Psoas muscle (tissue), 8 donors: Measurements from ENCODE around the gene DENND1A. TPM values are rescaled to one million over a fixed set of nuclear protein-coding genes. Genes with fewer than 3 reads are reported as not detected.

Source experiments
- ATAC-seq, 4 donors: fragments of 200-7000 bp; cut with Tn5 transposase; one replicate each; pipeline ENCODE4 v1.9.1; 2020; ENCODE audit warnings: moderate library complexity in 3 of 4, mild to moderate bottlenecking in 2 of 4
- DNase-seq, 2 donors: peaks; one replicate each; pipeline ENCODE4 v3.0.0-alpha.2; 2020
- H3K27ac ChIP-seq: fragments of 200-600 bp; one replicate; pipeline ENCODE4 v1.8.0; 2022
- H3K27me3 ChIP-seq, 3 donors: fragments of 200-600 bp in 1 of 3; one replicate each; pipeline versions ENCODE4 v1.6.1 to v1.8.0; 2013 to 2022; ENCODE audit warnings: low read length in 2 of 3, mild to moderate bottlenecking in 2 of 3, moderate library complexity in 1 of 3; ENCODE audit not compliant: insufficient read depth in 3 of 3
- H3K36me3 ChIP-seq, 2 donors: fragments of 200-600 bp in 1 of 2; one replicate each; pipeline versions ENCODE4 v1.6.1 to v1.8.0; 2013 to 2022; ENCODE audit warnings: low read depth in 1 of 2, mild to moderate bottlenecking in 1 of 2, moderate library complexity in 1 of 2; ENCODE audit not compliant: insufficient read depth in 1 of 2
- H3K4me1 ChIP-seq: fragments of 200-600 bp; one replicate; pipeline ENCODE4 v1.8.0; 2022
- H3K4me3 ChIP-seq: fragments of 200-600 bp; one replicate; pipeline ENCODE4 v1.8.0; 2022; ENCODE audit warnings: mild to moderate bottlenecking
- H3K9me3 ChIP-seq: fragments of 200-600 bp; one replicate; pipeline ENCODE4 v1.8.0; 2022
- WGBS, 3 donors: extraction: QIAGEN DNeasy Blood & Tissue Kit; methylation state at CpG; one replicate each; pipeline versions ENCODE4 v1.1.6 to v1.1.7; 2013; 5-methylcytosine and 5-hydroxymethylcytosine counted together
- intact Hi-C, 2 donors: fragments of 100-400 bp; cut with DNase I; formaldehyde crosslinking; loops; one replicate each; pipeline versions ENCODE4 v1.11.0 to v1.14.2; 2022
- polyA plus RNA-seq, 3 donors: library from polyadenylated mRNA; stranded (reverse); fragments of 200-250 nt; gene quantifications; one replicate each; pipeline ENCODE4 v1.2.3, GENCODE V29; 2013
- total RNA-seq, 4 donors: library from RNA; stranded (reverse); fragmentation: NEBNext Ultra II Directional in 2 of 4; extraction: Animal tissue kit (Norgen Biotek cat#: 25700) in 2 of 4; gene quantifications; one replicate each; pipeline versions ENCODE4 v1.2.1 to v1.2.4, GENCODE V29; 2021 to 2023
- TF ChIP-seq, protein P1 (sequence below): fragments of 200-600 bp; IDR thresholded peaks from one replicate; pipeline ENCODE4 v1.8.0; 2022; ENCODE audit warnings: antibody characterized with exemption
- donor health status: healthy with polysubstance abuse.
- donor health status: DM: no; HTN: no; CAD: no; lungs with moderate emphysema.
- donor health status: Bipolar disorder and iron deficiency.
- donor health status: healthy.
- donor health status: DM: yes; HTN: yes; CAD: no.
- donor health status: DM: no; HTN: no; CAD: no.
- donor health status: DM: no; HTN: no; CAD: no.
- donor health status: DM: yes; HTN: yes; CAD: no.

DENND1A gene
- total and polyA plus RNA-seq, 7 donors, result 6.1 to 17.3 (median 13.9) TPM

DNA sequence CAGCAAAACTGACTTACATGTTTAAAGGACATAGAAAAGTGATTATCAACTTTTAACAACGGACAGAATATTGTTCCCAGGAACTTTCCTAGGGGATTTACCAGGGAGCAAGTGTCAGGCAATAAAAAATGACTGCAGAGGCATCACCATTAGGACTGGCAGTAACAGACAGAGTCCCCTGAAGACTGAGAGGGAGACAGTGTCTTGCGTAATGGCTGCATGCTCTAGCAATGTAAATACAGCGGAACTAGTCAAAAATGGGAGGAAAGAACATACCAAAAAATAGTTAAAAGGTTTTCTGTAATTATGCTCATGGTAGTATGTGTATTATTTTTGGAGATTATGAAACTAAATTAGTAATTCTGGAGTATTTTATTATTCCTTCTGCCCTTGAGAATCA is 392.1 kb downstream of the DENND1A start:
- H3K27me3 ChIP-seq, result no peaks in the 10 kb centered on the region
- DNase-seq, result no peak
- H3K4me3 ChIP-seq, result no peak overlapping the region
- ATAC-seq, result no peak
- no peak overlapping the region for H3K27ac ChIP-seq
- intact Hi-C loops, result no loop called here
- TF ChIP-seq, protein P1, sequence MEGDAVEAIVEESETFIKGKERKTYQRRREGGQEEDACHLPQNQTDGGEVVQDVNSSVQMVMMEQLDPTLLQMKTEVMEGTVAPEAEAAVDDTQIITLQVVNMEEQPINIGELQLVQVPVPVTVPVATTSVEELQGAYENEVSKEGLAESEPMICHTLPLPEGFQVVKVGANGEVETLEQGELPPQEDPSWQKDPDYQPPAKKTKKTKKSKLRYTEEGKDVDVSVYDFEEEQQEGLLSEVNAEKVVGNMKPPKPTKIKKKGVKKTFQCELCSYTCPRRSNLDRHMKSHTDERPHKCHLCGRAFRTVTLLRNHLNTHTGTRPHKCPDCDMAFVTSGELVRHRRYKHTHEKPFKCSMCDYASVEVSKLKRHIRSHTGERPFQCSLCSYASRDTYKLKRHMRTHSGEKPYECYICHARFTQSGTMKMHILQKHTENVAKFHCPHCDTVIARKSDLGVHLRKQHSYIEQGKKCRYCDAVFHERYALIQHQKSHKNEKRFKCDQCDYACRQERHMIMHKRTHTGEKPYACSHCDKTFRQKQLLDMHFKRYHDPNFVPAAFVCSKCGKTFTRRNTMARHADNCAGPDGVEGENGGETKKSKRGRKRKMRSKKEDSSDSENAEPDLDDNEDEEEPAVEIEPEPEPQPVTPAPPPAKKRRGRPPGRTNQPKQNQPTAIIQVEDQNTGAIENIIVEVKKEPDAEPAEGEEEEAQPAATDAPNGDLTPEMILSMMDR, result no peak
- H3K36me3 ChIP-seq, result no peaks in the 10 kb centered on the region
- no peaks in the 10 kb centered on the region for H3K4me1 ChIP-seq
- 80 to 85% (median 80%) methylated on average over 3 of the region's 3 CpGs for WGBS, 3 donors
- H3K9me3 ChIP-seq, result no peaks in the 10 kb centered on the region

GRCh38 chr9:123536455-123536868 is 393.5 kb downstream of the DENND1A start:
- DNase-seq (no peak), ATAC-seq (no peak)
- TF ChIP-seq, protein P1, result no peak
- Histone ChIP-seq H3K36me3 (no peaks in the 10 kb centered on the region), H3K27me3 (no peaks in the 10 kb centered on the region), H3K27ac (no peak overlapping the region), H3K9me3 (no peaks in the 10 kb centered on the region), H3K4me1 (no peaks in the 10 kb centered on the region), H3K4me3 (no peak overlapping the region)
- WGBS, 3 donors, result 93 to 97% (median 97%) methylated on average over 6 of the region's 6 CpGs
- intact Hi-C loops, result no loop called here

DNA sequence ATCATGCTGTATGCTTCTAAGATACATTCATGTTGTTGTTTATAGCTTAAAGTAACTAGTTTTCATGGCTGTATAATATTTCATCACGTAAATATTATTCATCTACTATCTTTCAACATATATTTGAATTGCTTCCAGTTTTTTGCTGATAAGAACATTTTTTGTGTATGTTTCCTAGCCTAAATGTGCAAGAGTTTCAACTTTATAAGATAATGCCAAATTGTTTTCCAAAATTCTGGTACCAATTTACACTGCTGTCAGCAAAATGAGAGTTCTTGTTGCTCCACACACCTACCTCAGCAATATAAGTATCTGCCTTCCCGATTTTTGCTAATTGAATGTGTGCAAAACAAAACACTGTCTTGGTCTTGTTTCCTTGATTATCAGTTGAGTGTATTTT is 395.6 kb downstream of the DENND1A start:
- ATAC-seq (no peak), DNase-seq (no peak)
- Histone ChIP-seq H3K4me1 (no peaks in the 10 kb centered on the region), H3K4me3 (no peak overlapping the region), H3K9me3 (no peaks in the 10 kb centered on the region), H3K36me3 (no peaks in the 10 kb centered on the region), H3K27ac (no peak overlapping the region), H3K27me3 (no peaks in the 10 kb centered on the region)
- 94 to 97% (median 97%) methylated on average over 2 of the region's 2 CpGs for WGBS, 3 donors
- intact Hi-C loops, result no loop called here
- TF ChIP-seq, protein P1, result no peak

DNA sequence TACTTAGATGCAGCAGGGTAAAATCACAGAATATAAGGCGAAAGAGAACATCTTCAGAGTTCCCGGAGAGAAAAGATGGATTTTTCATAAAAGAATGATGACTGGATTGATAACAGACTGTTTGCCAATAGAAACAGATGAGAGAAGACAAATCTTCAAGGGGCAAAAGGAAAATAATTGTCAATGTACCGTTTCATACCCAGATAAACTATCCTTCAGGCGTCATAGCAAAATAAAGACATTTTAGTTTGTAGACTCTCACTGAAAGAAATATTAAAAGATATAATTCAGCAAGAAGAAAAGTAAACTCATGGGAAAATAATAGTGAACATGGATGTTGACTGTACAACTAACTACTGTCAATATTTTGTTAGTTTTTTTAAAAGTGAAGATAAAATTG is 399.7 kb downstream of the DENND1A start:
- no peaks in the 10 kb centered on the region for H3K27me3 ChIP-seq
- peaks cover 0 to 3% of the 10 kb centered on the region in 2 donors for H3K36me3 ChIP-seq
- no peak overlapping the region for H3K27ac ChIP-seq
- intact Hi-C loops, result no loop called here
- TF ChIP-seq, protein P1, result no peak
- WGBS, 3 donors, result 73 to 89% (median 74%) methylated on average over 4 of the region's 4 CpGs
- ATAC-seq, result no peak
- H3K4me3 ChIP-seq, result no peak overlapping the region
- no peaks in the 10 kb centered on the region for H3K4me1 ChIP-seq
- H3K9me3 ChIP-seq, result no peaks in the 10 kb centered on the region
- DNase-seq, result no peak

GRCh38 chr9:123528501-123528900 is 401.4 kb downstream of the DENND1A start:
- no peak for ATAC-seq
- Histone ChIP-seq H3K4me1 (no peaks in the 10 kb centered on the region), H3K9me3 (no peaks in the 10 kb centered on the region), H3K4me3 (no peak overlapping the region), H3K36me3 (peaks cover 0 to 3% of the 10 kb centered on the region in 2 donors), H3K27me3 (no peaks in the 10 kb centered on the region), H3K27ac (no peak overlapping the region)
- TF ChIP-seq, protein P1, result no peak
- no peak for DNase-seq
- intact Hi-C loops, result no loop called here
- WGBS, 3 donors, result 85 to 91% (median 91%) methylated on average over 2 of the region's 2 CpGs
